Keratinocyte (primary cell): Measurements from ENCODE around the gene CBFA2T3. TPM values are rescaled to one million over a fixed set of nuclear protein-coding genes. Genes with fewer than 3 reads are reported as not detected.

Experiments used
- DNase-seq: peaks from one replicate; pipeline ENCODE4 v3.0.0-alpha.2; 2011; ENCODE audit warnings: low read depth, missing footprints, low spot score
- FAIRE-seq: peaks from 2 replicates; lab custom pipeline; 2011; peaks lifted over from hg19 to GRCh38; lab: Jason Lieb, UNC
- H2AFZ ChIP-seq: 2 replicates; pipeline ENCODE4 v1.6.0; 2012; ENCODE audit warnings: low read length, control low read depth, inconsistent platforms; ENCODE audit not compliant: control insufficient read depth
- H3K27ac ChIP-seq: 2 replicates; pipeline ENCODE4 v1.5.1; 2011; ENCODE audit warnings: low read length; ENCODE audit not compliant: control insufficient read depth, insufficient read depth
- H3K27me3 ChIP-seq: 3 replicates; pipeline ENCODE4 v1.6.0; 2011; ENCODE audit warnings: low read length; ENCODE audit not compliant: control insufficient read depth, insufficient read depth; ENCODE audit errors: extremely low read depth
- H3K36me3 ChIP-seq, 2 experiments: 2 replicates in 1 of 2; 3 replicates in 1 of 2; pipeline ENCODE4 v1.5.1; 2011; ENCODE audit warnings: low read length in 2 of 2, mild to moderate bottlenecking in 1 of 2; ENCODE audit not compliant: control insufficient read depth in 2 of 2, insufficient read depth in 2 of 2; ENCODE audit errors: extremely low read depth in 1 of 2
- H3K4me1 ChIP-seq: 3 replicates; pipeline ENCODE4 v1.5.1; 2011; ENCODE audit warnings: low read length; ENCODE audit not compliant: control insufficient read depth, insufficient read depth; ENCODE audit errors: extremely low read depth
- H3K4me2 ChIP-seq: 3 replicates; pipeline ENCODE4 v1.6.0; 2011; ENCODE audit warnings: low read depth, low read length; ENCODE audit not compliant: control insufficient read depth, insufficient read depth; ENCODE audit errors: extremely low read depth
- H3K4me3 ChIP-seq, 3 experiments: fragments of 200-600 bp in 1 of 3; sonication (generic) in 1 of 3; 2 replicates in 2 of 3; 3 replicates in 1 of 3; pipeline ENCODE4 v1.5.1; 2011 to 2016; ENCODE audit warnings: low read length in 3 of 3, mild to moderate bottlenecking in 3 of 3, control low read depth in 2 of 3, inconsistent platforms in 1 of 3, low read depth in 1 of 3, mixed read lengths in 1 of 3, mixed run types in 1 of 3, moderate library complexity in 1 of 3; ENCODE audit not compliant: control insufficient read depth in 2 of 3, insufficient read depth in 2 of 3; ENCODE audit errors: extremely low read depth in 1 of 3
- H3K79me2 ChIP-seq: 2 replicates; pipeline ENCODE4 v1.6.0; 2012; ENCODE audit warnings: low read length; ENCODE audit not compliant: control insufficient read depth, insufficient read depth
- H3K9ac ChIP-seq: 3 replicates; pipeline ENCODE4 v1.6.0; 2011; ENCODE audit warnings: low read length; ENCODE audit not compliant: control insufficient read depth, insufficient read depth; ENCODE audit errors: extremely low read depth
- H3K9me1 ChIP-seq: 3 replicates; pipeline ENCODE4 v1.6.0; 2011; ENCODE audit warnings: low read length; ENCODE audit not compliant: control insufficient read depth, insufficient read depth; ENCODE audit errors: extremely low read depth
- H3K9me3 ChIP-seq: 2 replicates; pipeline ENCODE4 v1.5.1; 2012; ENCODE audit warnings: low read depth, low read length; ENCODE audit not compliant: control insufficient read depth
- H4K20me1 ChIP-seq: 3 replicates; pipeline ENCODE4 v1.6.0; 2011; ENCODE audit warnings: low read length; ENCODE audit not compliant: control insufficient read depth, insufficient read depth; ENCODE audit errors: extremely low read depth
- EZH2 ChIP-seq: IDR thresholded peaks from one replicate; pipeline ENCODE4 v1.6.1; 2012; ENCODE audit warnings: inconsistent platforms, mild to moderate bottlenecking, low read length, moderate library complexity
- dilution Hi-C: fragments of 300-500 bp; cut with MboI; formaldehyde crosslinking; loops from one replicate; pipeline ENCODE4 v1.7.0; 2020; ENCODE audit warnings: low sequenced_read_pairs; ENCODE audit not compliant: extremely low pct_ligation_motif_present
- polyA plus RNA-seq, 5 experiments: library from polyadenylated mRNA; depleted of rRNA in 3 of 5; stranded (reverse) in 3 of 5; stranded (forward) in 1 of 5; unstranded in 1 of 5; fragments of >200 nt; gene quantifications; 1 replicate in 1 of 5; 2 replicates in 3 of 5; 3 replicates in 1 of 5; pipeline versions ENCODE4 v1.2.1 to v1.2.3, GENCODE V29; 2011 to 2012; ENCODE audit warnings: missing spikeins in 2 of 5, low read depth in 1 of 5, low replicate concordance in 1 of 5
- TF ChIP-seq, protein P1 (sequence below), 3 experiments: IDR thresholded peaks in 1 of 3; conservative IDR thresholded peaks in 1 of 3; optimal IDR thresholded peaks in 1 of 3; 2 replicates in 2 of 3; 3 replicates in 1 of 3; pipeline versions ENCODE3 to v1.5.1; 2011; ENCODE audit warnings: low read length in 3 of 3, mild to moderate bottlenecking in 3 of 3, moderate library complexity in 2 of 3, control low read depth in 1 of 3, inconsistent platforms in 1 of 3; ENCODE audit not compliant: insufficient read depth in 2 of 3; ENCODE audit errors: extremely low read depth in 1 of 3

CBFA2T3 gene
- polyA plus RNA-seq, 1 donor (not counting 4 experiments of a cell fraction or from before 2014, with no cell fraction given): 0.08 TPM

GRCh38 chr16:88868974-88869672 is 107.9 kb downstream of the CBFA2T3 start:
- dilution Hi-C loops: no loop called here
- Histone ChIP-seq H2AFZ (no peak overlapping the region), H3K4me1 (no peaks in the 10 kb centered on the region), H4K20me1 (no peaks in the 10 kb centered on the region), H3K9me1 (no peaks in the 10 kb centered on the region), H3K79me2 (no peaks in the 10 kb centered on the region), H3K27me3 (peaks cover 43% of the 10 kb centered on the region), H3K4me2 (no peak overlapping the region), H3K27ac (no peak overlapping the region), H3K36me3 (no peaks in the 10 kb centered on the region), H3K4me3 (no peak overlapping the region), H3K9ac (no peak overlapping the region), H3K9me3 (no peaks in the 10 kb centered on the region)
- TF ChIP-seq, protein P1, sequence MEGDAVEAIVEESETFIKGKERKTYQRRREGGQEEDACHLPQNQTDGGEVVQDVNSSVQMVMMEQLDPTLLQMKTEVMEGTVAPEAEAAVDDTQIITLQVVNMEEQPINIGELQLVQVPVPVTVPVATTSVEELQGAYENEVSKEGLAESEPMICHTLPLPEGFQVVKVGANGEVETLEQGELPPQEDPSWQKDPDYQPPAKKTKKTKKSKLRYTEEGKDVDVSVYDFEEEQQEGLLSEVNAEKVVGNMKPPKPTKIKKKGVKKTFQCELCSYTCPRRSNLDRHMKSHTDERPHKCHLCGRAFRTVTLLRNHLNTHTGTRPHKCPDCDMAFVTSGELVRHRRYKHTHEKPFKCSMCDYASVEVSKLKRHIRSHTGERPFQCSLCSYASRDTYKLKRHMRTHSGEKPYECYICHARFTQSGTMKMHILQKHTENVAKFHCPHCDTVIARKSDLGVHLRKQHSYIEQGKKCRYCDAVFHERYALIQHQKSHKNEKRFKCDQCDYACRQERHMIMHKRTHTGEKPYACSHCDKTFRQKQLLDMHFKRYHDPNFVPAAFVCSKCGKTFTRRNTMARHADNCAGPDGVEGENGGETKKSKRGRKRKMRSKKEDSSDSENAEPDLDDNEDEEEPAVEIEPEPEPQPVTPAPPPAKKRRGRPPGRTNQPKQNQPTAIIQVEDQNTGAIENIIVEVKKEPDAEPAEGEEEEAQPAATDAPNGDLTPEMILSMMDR (optimal IDR thresholded peaks at IDR 0.05 in 1 of 3, IDR thresholded peaks at IDR 0.05 in 1 of 3, conservative IDR thresholded peaks at IDR 0.05 in 1 of 3; ENCODE audit: extremely low read depth in 1 of 3, insufficient read depth in 2 of 3, low read length in 3 of 3): no peak
- no peak for TF ChIP-seq EZH2
- FAIRE-seq (no peak), DNase-seq (no peak)

GRCh38 chr16:88867581-88868246 is 109.3 kb downstream of the CBFA2T3 start:
- H3K36me3 ChIP-seq: no peaks in the 10 kb centered on the region
- no peaks in the 10 kb centered on the region for H3K79me2 ChIP-seq
- no peak overlapping the region for H3K4me3 ChIP-seq
- H3K9me3 ChIP-seq: no peaks in the 10 kb centered on the region
- H3K4me2 ChIP-seq: no peak overlapping the region
- no peak overlapping the region for H2AFZ ChIP-seq
- TF ChIP-seq, protein P1 (optimal IDR thresholded peaks at IDR 0.05 in 1 of 3, IDR thresholded peaks at IDR 0.05 in 1 of 3, conservative IDR thresholded peaks at IDR 0.05 in 1 of 3; ENCODE audit: extremely low read depth in 1 of 3, insufficient read depth in 2 of 3, low read length in 3 of 3): no peak
- TF ChIP-seq EZH2: no peak
- DNase-seq (no peak), FAIRE-seq (no peak)
- H3K27me3 ChIP-seq: peaks cover 34% of the 10 kb centered on the region
- H3K9ac ChIP-seq: no peak overlapping the region
- no peaks in the 10 kb centered on the region for H3K4me1 ChIP-seq
- dilution Hi-C loops: no loop called here
- H3K27ac ChIP-seq: no peak overlapping the region
- no peaks in the 10 kb centered on the region for H4K20me1 ChIP-seq
- H3K9me1 ChIP-seq: no peaks in the 10 kb centered on the region
